GM12878 (cell line): ENCODE data around the gene RAB12. TPM values are rescaled to one million over a fixed set of nuclear protein-coding genes. Genes with fewer than 3 reads are reported as not detected.

ENCODE experiments used
- ATAC-seq: fragments of 200-7000 bp; cut with Tn5 transposase; 3 replicates; pipeline ENCODE4 v1.9.1; 2020; ENCODE audit warnings: mild to moderate bottlenecking, moderate library complexity
- BruUV-seq: library from RNA; stranded (reverse); fragments of 400-500 nt; replicated peaks from 2 replicates; lab custom pipeline; 2021; lab: Mats Ljungman, UMichigan
- CTCF ChIA-PET: fragments of 300-600 bp; sonication (Branson Sonifier 250); formaldehyde crosslinking; extraction: SDS; loops from one replicate; lab custom pipeline; 2021; ENCODE audit warnings: inconsistent platforms; lab: Yijun Ruan, JAX
- POLR2A ChIA-PET: fragments of 350-600 bp; formaldehyde crosslinking; extraction: SDS; loops from one replicate; lab custom pipeline; 2021; ENCODE audit warnings: inconsistent platforms; lab: Charles Lee
- RAD21 ChIA-PET: fragments of 300-600 bp; sonication (Branson Sonifier 250); formaldehyde crosslinking; loops from one replicate; lab custom pipeline; 2023; ENCODE audit warnings: antibody characterized with exemption; ENCODE audit not compliant: unreplicated experiment; lab: Charles Lee
- SMC1A ChIA-PET: fragments of 300-600 bp; sonication (Branson Sonifier 250); formaldehyde crosslinking; loops from one replicate; lab custom pipeline; 2023; ENCODE audit not compliant: unreplicated experiment, uncharacterized antibody; lab: Charles Lee
- DNase-seq: peaks from one replicate; pipeline ENCODE4 v3.0.0-alpha.2; 2011; ENCODE audit warnings: low read depth, low spot score
- FAIRE-seq: peaks from 3 replicates; lab custom pipeline; 2011; peaks lifted over from hg19 to GRCh38; lab: Jason Lieb, UNC
- H2AFZ ChIP-seq: 2 replicates; pipeline ENCODE4 v1.6.0; 2011; ENCODE audit warnings: low read depth, low read length, control low read depth; ENCODE audit not compliant: control insufficient read depth
- H3K27ac ChIP-seq: 2 replicates; pipeline ENCODE4 v1.5.1; 2011; ENCODE audit warnings: control low read depth; ENCODE audit not compliant: control insufficient read depth, insufficient read depth
- H3K27me3 ChIP-seq, 2 experiments: replicated peaks in 1 of 2; 2 replicates each; pipeline versions ENCODE4 v1.6.0 to v1.6.1; 2011; ENCODE audit warnings: low read length in 1 of 2; ENCODE audit not compliant: control insufficient read depth in 2 of 2, insufficient read depth in 2 of 2
- H3K36me3 ChIP-seq, 2 experiments: 2 replicates each; pipeline ENCODE4 v1.5.1; 2011; ENCODE audit warnings: low read length in 1 of 2; ENCODE audit not compliant: control insufficient read depth in 2 of 2, insufficient read depth in 2 of 2
- H3K4me1 ChIP-seq: 2 replicates; pipeline ENCODE4 v1.6.1; 2011; ENCODE audit warnings: mild to moderate bottlenecking, low read length, moderate library complexity, mixed read lengths; ENCODE audit not compliant: control insufficient read depth, insufficient read depth
- H3K4me2 ChIP-seq: 2 replicates; pipeline ENCODE4 v1.6.0; 2011; ENCODE audit warnings: control low read depth; ENCODE audit not compliant: control insufficient read depth, insufficient read depth
- H3K4me3 ChIP-seq: fragments of 200-600 bp; sonication (generic); 2 replicates; pipeline ENCODE4 v1.5.1; 2016
- H3K79me2 ChIP-seq: 2 replicates; pipeline ENCODE4 v1.6.0; 2011; ENCODE audit warnings: low read length; ENCODE audit not compliant: control insufficient read depth, insufficient read depth
- H3K9ac ChIP-seq: 2 replicates; pipeline ENCODE4 v1.8.0; 2011; ENCODE audit warnings: low read length, control low read depth, mixed read lengths; ENCODE audit not compliant: control insufficient read depth, insufficient read depth
- H3K9me3 ChIP-seq: replicated peaks from 3 replicates; pipeline ENCODE4 v1.5.1; 2011; ENCODE audit warnings: mild to moderate bottlenecking, low read length; ENCODE audit not compliant: control insufficient read depth, insufficient read depth
- H4K20me1 ChIP-seq: 2 replicates; pipeline ENCODE4 v1.6.0; 2011; ENCODE audit not compliant: control insufficient read depth, insufficient read depth
- ASH2L ChIP-seq: fragments of 300-600, 200-600 bp; sonication (generic); IDR thresholded peaks from 2 replicates; pipeline ENCODE4 v1.6.1; 2017; ENCODE audit warnings: low read depth, mild to moderate bottlenecking, borderline replicate concordance
- POLR2A ChIP-seq: IDR thresholded peaks from 2 replicates; pipeline ENCODE4 v1.6.1; 2011; ENCODE audit warnings: low read depth, mild to moderate bottlenecking, low read length
- TCF3 ChIP-seq: IDR thresholded peaks from 2 replicates; pipeline ENCODE4 v1.6.1; 2012; ENCODE audit warnings: low read depth, mild to moderate bottlenecking, low read length, borderline replicate concordance; ENCODE audit not compliant: insufficient read depth
- WGBS: methylation state at CpG from one replicate; pipeline ENCODE4 v1.1.6; 2016; ENCODE audit warnings: low lambda C conversion rate; ENCODE audit not compliant: insufficient replicate concordance, insufficient coverage; ENCODE audit errors: missing lambda C conversion rate; 5-methylcytosine and 5-hydroxymethylcytosine counted together
- in situ Hi-C: fragments of 300-500 bp; cut with MboI; formaldehyde crosslinking; loops from 9 replicates; pipeline ENCODE4 v1.14.3; 2018; ENCODE audit warnings: mixed read lengths
- intact Hi-C: fragments of 100-400 bp; cut with micrococcal nuclease; formaldehyde crosslinking; loops from one replicate; pipeline ENCODE4 v1.14.2; 2022; ENCODE audit not compliant: unreplicated experiment
- polyA plus RNA-seq, 11 experiments: library from polyadenylated mRNA; depleted of rRNA in 4 of 11; unstranded in 6 of 11; stranded (reverse) in 5 of 11; fragments of >200 nt; fragmentation: Nextera tagmentation in 4 of 11; fragmentation: Illumina TruSeq in 1 of 11; extraction: Ambion mirVana in 4 of 11; extraction: Trizol in 1 of 11; gene quantifications; 1 replicate in 1 of 11; 2 replicates in 10 of 11; pipeline versions ENCODE4 v1.2.1 to v1.2.3, GENCODE V29; 2011 to 2016; ENCODE audit warnings: inconsistent platforms in 2 of 11, missing spikeins in 2 of 11, low read depth in 1 of 11
- total RNA-seq, 4 experiments: library from RNA; depleted of rRNA in 3 of 4; stranded (reverse); fragments of >200 nt in 3 of 4; fragmentation: Illumina TruSeq in 1 of 4; extraction: Trizol in 1 of 4; gene quantifications; 2 replicates each; pipeline versions ENCODE4 v1.2.1 to v1.2.3, GENCODE V29; 2013 to 2021
- TF ChIP-seq, protein P1 (sequence below): fragments of 450-650 bp; IDR thresholded peaks from 2 replicates; pipeline ENCODE4 v1.6.1; 2016; ENCODE audit warnings: mild to moderate bottlenecking, moderate library complexity, borderline replicate concordance

RAB12 gene
- total and polyA plus RNA-seq, 10 of the 15 experiments (the other 5 are each of a cell fraction or from before 2014, with no cell fraction given) = 0.71 to 29.8 (median 14.0) TPM

GRCh38 chr18:8609659-8610458 is 622 bp downstream of the RAB12 start:
- CTCF ChIA-PET = interaction anchor here (0.8 to 1.3 kb wide), 4 partner anchors 10 to 131 kb away, joined by 3 to 6 read pairs (median 4); no protein-coding TSS in a partner anchor
- FAIRE-seq = no peak
- TF ChIP-seq POLR2A (peak; percentile 37; the same call in 1 of the 2 replicates), TCF3 (no peak), ASH2L (0 out of 2 replicates have a peak, but pooled peaks have one; percentile 31)
- TF ChIP-seq, protein P1, sequence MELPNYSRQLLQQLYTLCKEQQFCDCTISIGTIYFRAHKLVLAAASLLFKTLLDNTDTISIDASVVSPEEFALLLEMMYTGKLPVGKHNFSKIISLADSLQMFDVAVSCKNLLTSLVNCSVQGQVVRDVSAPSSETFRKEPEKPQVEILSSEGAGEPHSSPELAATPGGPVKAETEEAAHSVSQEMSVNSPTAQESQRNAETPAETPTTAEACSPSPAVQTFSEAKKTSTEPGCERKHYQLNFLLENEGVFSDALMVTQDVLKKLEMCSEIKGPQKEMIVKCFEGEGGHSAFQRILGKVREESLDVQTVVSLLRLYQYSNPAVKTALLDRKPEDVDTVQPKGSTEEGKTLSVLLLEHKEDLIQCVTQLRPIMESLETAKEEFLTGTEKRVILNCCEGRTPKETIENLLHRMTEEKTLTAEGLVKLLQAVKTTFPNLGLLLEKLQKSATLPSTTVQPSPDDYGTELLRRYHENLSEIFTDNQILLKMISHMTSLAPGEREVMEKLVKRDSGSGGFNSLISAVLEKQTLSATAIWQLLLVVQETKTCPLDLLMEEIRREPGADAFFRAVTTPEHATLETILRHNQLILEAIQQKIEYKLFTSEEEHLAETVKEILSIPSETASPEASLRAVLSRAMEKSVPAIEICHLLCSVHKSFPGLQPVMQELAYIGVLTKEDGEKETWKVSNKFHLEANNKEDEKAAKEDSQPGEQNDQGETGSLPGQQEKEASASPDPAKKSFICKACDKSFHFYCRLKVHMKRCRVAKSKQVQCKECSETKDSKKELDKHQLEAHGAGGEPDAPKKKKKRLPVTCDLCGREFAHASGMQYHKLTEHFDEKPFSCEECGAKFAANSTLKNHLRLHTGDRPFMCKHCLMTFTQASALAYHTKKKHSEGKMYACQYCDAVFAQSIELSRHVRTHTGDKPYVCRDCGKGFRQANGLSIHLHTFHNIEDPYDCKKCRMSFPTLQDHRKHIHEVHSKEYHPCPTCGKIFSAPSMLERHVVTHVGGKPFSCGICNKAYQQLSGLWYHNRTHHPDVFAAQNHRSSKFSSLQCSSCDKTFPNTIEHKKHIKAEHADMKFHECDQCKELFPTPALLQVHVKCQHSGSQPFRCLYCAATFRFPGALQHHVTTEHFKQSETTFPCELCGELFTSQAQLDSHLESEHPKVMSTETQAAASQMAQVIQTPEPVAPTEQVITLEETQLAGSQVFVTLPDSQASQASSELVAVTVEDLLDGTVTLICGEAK = 0 out of 2 replicates have a peak, but pooled peaks have one; percentile 4
- intact Hi-C loops = loop anchor here (10.0 kb wide), 1 partner anchor 535 kb away; no protein-coding TSS in a partner anchor
- Histone ChIP-seq H3K27ac (peak overlapping the region; percentile 62), H3K36me3 (peaks cover 0 to 5% of the 10 kb centered on the region in 2 experiments; a peak in 3 of 4 replicates), H3K4me1 (peaks cover 24% of the 10 kb centered on the region), H3K9me3 (no peaks in the 10 kb centered on the region), H3K4me2 (peak overlapping the region; percentile 90), H3K79me2 (peaks cover 51% of the 10 kb centered on the region), H3K9ac (peak overlapping the region; percentile 95), H3K4me3 (peak overlapping the region; percentile 99), H2AFZ (no peak overlapping the region), H4K20me1 (peaks cover 10% of the 10 kb centered on the region), H3K27me3 (no peaks in the 10 kb centered on the region)
- in situ Hi-C loops = loop anchor here (10.0 to 25.0 kb wide), 2 partner anchors 655 to 1302 kb away; partner anchors contain the start of gene VAPA
- no peak for DNase-seq
- TSS peak; percentile 82 for BruUV-seq
- peak; percentile 8; the same call in 2 of the 3 replicates for ATAC-seq
- POLR2A ChIA-PET = interaction anchor here (0.8 kb wide), 1 partner anchor 9 kb away, joined by 3 read pairs; no protein-coding TSS in a partner anchor
- SMC1A ChIA-PET = interaction anchor here (0.8 kb wide), 1 partner anchor 12 kb away, joined by 3 read pairs; no protein-coding TSS in a partner anchor
- RAD21 ChIA-PET = no interaction called here
- under 1% methylated on average over 53 of the region's 78 CpGs for WGBS
